GM21515 (cell line): Measurements from ENCODE around the gene RRBP1.

ENCODE experiments used
- ATAC-seq: cut with Tn5 transposase; IDR thresholded peaks from one replicate; pipeline ENCODE4 v1.9.1; 2021; ENCODE audit not compliant: unreplicated experiment

RRBP1 gene, protein sequence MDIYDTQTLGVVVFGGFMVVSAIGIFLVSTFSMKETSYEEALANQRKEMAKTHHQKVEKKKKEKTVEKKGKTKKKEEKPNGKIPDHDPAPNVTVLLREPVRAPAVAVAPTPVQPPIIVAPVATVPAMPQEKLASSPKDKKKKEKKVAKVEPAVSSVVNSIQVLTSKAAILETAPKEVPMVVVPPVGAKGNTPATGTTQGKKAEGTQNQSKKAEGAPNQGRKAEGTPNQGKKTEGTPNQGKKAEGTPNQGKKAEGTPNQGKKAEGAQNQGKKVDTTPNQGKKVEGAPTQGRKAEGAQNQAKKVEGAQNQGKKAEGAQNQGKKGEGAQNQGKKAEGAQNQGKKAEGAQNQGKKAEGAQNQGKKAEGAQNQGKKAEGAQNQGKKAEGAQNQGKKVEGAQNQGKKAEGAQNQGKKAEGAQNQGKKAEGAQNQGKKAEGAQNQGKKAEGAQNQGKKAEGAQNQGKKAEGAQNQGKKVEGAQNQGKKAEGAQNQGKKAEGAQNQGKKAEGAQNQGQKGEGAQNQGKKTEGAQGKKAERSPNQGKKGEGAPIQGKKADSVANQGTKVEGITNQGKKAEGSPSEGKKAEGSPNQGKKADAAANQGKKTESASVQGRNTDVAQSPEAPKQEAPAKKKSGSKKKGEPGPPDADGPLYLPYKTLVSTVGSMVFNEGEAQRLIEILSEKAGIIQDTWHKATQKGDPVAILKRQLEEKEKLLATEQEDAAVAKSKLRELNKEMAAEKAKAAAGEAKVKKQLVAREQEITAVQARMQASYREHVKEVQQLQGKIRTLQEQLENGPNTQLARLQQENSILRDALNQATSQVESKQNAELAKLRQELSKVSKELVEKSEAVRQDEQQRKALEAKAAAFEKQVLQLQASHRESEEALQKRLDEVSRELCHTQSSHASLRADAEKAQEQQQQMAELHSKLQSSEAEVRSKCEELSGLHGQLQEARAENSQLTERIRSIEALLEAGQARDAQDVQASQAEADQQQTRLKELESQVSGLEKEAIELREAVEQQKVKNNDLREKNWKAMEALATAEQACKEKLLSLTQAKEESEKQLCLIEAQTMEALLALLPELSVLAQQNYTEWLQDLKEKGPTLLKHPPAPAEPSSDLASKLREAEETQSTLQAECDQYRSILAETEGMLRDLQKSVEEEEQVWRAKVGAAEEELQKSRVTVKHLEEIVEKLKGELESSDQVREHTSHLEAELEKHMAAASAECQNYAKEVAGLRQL (N-terminal part only)

DNA sequence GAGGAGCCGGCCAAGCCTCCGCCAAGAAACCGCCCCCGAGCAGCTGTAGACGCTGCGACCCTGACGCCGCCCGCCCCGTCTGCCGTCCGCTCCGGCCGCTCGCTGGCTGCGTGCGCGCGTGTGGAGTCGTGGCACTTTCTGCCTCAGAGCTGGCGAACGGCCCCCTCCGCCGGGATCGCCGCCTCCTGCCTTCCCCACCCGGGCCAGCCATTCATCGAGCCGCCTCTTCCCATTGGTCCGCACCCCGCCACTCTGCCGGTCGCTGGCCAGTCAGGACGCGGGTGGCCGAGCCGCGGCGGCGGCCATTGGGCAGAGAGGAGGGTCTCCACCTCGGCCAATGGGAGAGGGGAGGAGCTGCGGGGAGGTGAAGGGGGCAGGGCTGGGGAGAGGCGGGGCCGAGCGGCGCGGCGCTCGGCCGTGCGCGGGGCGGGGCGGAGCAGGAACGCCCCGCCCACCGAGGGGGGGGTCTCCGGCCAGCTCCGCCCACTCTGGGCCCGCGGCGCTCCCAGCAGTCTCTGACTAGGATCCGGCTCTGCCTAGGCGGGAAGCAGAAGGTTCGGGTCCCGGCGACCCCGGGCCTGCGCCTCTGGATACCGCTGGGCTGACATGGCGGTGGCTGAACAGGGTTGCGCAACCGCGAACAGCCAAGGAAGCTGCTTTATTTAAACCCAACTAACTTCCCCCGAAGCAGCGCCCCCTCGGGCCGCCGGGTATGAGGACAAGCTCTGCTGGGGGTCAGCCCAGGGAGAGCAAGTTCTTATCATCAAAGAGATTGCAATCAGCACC, at the start of gene RRBP1:
TSS of gene RRBP1 (minus strand) at position 140 of the 786 bp plus-strand sequence. CDS start 21,735 bp downstream, outside the sequence.
- ATAC-seq = peak; percentile 87

DNA sequence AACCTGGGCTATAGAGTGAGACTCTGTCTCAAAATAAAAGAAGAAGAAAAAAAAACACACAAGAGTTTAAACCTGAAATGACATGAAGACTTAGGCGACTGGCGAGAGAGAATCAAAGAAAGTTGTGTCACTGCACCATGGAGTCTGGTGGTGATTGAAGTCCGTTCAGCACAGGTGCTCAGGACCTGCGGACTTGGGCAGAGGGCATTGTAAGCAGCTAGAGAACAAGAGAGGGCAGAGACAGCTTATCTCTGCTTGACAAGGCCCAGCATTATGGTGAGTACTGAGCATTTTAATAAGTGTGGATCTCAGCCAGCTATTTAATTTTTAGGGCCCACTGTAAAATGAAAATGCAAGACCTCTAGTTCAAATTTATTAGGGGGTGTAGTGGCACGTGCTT, 49.2 kb upstream of the RRBP1 start:
- ATAC-seq = no peak

DNA sequence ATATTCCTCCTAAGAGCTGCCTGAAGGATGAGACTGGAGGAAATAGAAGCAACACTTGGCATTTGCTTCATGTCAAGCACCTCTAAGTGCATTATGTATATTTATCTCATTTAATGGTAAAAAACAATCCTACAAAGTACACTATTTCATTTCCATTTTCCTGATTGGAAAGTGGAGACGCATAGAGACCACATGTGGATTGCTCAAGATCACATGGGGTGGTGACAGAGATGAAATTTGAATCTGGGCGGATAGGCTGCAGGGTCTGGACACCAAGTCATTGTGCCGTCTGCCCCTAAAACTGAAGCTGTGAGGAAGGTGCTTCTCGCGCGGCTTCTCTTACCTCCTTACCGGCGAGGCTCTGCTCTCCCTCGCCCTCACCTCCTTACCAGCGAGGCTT, 48.0 kb upstream of the RRBP1 start:
- ATAC-seq = no peak

DNA sequence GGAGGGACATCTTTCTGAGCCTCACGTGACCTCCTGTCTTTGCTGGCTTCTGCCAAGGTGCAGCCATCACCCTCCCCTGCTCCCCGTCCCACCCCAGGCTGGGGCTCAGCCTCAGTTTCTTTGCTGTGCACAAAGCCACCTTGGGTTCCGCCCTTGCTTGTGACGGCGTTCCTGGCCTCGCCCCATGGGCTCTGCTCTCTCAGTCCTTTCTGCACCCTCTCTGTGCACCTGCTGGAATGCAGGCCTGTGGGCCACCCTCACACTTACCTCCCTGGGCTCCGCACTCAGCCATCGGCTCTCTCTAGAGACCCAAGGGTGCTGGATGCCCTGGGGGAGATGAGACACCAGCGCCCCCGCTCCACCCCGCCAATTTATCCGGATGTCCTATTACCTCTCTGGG, 46.0 kb upstream of the RRBP1 start:
- no peak for ATAC-seq

DNA sequence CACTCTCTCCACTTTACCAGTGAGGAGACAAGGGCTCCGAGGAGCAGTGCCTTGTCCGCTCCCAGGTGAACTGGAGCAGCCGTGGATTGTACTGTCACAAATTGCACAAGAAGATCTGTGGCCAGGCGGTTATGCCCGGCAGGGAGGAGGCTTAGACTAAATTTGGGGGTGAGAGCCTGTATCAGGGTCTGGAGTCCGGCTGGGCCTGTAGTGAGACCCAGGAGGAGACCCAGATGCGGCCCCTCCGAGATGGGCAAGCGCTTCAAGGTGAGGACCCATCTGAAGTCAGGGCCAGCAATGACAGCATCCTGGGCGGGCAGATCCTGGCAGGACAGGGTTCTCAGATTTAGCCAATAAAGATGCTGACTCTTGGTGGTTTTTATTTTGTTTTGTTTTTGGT, 45.3 kb upstream of the RRBP1 start:
- ATAC-seq = no peak

DNA sequence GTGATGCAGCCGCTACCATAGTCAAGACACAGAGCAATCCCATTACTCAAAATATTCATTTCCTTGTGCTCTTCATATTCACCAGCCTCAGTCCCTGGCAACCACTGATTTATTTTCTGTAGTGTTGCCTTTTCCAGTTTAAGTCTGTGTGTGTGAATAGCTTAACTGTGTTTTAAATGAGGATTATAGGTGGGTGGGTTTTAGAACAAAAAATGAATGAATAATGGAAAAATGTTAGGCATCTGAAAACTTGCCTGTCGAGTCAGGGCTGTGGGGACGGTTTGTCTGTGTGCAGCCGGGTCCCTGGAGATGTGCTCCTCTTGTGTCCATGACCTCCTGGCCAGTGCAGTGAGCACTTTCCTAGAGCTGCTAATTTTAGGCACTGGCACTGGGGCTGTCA, 44.9 kb upstream of the RRBP1 start:
- ATAC-seq = no peak

DNA sequence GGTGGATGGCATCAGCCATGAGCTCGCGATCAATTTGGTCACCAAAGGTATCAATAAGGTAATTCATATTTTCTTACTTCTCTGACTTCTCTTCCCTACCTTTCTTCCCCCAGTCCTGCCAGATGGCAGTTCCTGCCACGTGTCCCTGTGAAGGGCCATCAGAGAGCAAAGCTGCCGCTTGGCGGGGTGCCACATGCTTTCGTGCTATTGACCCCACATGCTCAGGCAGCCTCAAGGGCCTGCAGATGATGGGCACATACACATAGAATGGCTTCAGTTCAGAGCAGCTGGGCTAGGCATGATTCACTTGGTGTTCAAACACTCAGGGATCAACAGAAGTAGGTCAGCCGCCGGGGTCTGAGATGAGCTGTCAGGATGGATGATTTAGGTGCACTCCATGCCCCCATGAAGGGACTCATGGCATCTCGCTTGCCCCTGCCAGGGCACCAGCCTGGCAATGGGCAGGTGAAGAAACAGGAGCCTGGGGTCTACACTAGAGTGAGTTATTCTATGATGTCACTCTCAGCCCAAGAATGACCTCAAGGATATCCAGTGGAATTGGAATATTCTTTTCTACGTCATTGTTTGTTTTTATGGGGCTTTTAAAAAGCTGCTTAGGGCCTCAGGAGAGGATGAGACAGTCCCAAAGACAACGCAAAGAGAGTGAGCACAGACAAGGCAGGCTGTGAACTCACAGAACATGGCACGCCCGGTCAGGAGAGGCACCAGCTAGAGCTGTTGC, 43.2 kb upstream of the RRBP1 start:
- ATAC-seq = no peak

DNA sequence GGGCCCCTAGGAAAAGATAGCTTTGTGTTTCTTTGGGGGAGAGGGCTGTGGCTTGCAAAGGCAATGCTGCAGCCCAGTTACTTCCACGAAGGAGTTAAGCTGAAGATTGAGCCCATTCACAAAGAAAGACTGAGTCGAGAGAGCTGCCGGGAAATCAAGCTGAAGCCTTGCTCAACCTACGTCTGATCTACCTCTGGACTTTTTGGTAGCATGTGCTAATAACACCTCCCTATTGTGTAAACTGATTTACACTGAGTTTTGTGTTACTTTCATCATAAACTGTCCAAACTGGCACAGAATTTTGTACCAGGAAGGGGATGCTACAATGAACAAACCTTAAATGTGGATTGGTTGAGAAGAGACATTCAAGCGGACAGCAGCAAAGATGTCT, 41.3 kb upstream of the RRBP1 start:
- ATAC-seq = no peak

DNA sequence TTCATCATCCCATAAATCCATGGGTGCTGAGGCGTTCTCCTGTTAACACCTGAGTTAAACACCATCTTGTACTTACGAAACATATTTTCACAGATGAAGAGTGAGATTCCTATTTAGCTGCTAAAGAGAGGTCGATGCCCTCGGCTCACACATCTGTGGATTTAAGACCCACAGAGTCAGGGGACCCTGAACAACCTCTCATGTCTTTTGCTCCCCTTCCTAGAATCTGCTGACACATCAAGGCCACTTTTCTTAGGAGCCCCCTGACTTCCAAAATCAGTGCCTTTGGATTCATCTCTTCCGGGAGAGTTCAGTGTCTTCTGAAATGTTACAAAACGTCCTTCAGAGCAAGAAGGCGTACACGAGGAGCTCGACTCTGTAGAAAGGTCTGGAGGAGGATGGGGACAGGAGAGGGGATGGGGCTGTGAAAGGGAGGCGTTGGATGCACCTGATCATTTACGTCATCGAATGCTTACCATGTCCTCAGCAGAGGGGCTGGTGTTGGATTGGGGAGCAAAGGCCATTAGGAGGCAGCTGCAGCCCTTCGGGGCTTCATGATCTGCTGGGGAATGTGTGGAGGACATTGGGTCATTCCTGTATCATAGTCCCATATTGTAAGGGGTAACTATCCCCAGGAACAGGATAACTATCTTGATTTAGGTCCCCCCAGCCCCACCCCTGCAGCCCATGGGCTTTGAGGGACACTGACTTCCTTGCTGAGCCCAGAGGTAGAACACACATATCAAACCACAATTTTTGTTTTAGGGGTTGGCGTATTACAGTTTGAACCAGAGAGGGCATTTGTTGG, 40.7 kb upstream of the RRBP1 start:
- ATAC-seq = no peak

DNA sequence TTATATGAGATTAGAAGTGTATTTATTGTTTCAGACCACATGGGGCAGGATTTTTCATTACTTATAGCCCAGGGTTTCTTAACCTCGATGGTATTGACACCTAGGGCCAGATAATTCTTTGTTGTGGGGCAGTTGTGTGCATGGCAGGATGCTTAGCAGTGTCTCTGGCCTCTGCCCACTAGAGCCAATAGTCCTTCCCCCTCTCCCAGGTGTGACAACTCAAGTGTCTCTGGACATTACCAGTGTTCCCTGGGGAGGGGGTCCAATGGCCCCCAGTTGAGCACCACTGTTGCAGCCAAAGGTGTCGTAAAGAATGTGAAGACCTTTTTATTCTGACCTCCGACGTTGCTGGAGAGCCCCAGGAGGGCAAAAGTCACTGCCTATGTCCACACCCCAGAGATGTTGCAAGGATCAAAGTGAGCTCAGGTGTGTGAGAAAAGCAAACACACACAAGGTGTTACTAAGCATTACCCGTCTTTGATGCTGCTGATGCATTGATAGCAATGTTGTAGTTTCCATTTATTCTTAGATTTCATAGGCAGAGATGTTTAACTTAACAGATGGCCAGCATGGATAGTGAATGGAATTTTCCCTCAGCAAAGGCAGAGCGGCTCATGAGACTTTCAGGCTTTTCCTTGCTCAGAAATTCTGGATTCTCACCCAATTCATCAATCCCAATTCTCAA, 39.9 kb upstream of the RRBP1 start:
- ATAC-seq = no peak

DNA sequence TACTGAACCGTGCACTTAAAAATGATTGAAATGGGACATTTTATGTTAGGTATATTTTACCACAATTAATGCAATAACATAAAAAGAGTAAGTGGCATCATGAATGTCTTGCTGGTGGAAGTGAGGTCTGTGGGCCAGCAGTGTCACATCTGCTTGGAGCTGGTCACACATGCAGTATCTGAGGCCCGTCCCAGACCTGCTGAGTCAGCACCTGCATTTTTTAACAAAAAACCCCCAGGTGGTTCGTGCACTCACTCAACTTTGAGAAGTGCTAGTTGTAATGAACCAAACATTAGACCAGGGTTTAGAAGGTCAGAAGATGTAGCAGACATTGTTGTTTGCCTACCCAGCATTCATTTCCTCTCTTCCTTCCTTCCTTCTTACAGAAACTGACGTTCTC, 38.7 kb upstream of the RRBP1 start:
- ATAC-seq = no peak

DNA sequence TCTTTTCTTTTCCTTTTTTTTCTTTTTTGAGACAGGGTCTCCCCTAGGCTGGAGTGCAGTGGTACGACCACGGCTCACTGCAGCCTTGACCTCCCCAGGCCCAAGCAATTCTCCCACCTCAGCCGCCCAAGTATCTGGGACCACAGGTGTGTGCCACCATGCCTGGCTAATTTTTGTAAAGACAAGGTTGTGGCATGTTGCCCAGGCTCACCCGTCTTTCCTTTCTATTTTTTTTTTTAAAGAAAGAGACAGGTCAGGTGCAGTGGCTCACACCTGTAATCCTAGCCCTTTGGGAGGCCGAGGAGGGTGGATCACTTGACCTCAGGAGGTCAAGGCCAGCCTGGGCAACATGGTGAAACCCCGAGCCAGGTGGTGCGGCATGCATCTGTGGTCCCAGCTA, 34.3 kb upstream of the RRBP1 start:
- ATAC-seq = no peak

DNA sequence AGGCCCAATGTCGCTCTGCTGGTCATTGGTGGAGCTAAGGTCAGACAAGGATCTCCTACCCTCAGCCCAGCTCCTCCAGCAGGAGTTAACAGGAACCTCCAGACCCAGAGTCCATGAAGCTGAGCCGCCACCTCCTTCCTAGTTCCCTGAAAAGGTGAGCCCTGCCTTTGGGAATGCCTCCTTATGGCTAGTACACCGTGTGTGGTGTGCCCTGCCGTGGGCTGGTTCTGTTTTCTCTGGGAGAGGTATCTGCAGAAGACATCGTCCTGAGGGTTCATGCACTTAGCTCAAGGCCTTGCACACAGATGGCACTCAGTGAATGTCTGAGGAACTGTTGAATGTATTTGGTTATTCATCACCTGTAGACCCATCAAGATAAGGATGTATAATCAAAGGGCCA, 33.0 kb upstream of the RRBP1 start:
- no peak for ATAC-seq

DNA sequence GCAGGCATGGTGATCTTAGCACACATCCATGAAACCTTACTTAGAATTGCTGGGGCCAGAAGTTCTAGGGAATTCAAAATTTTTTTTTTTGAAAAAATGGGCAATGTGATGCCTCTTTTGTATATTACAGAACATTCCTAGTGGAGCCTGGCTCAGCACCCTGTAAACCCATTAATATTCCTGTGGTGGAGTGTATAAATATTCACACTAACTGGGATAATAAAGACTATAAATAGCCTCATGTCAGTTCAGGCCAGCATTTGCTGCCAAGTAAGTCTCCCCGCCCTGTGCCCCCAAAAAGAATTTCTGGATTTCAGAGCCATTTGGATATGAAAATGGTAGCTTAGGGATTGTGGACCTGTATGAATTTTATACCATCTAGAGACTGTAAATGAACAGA, 32.6 kb upstream of the RRBP1 start:
- ATAC-seq = no peak

DNA sequence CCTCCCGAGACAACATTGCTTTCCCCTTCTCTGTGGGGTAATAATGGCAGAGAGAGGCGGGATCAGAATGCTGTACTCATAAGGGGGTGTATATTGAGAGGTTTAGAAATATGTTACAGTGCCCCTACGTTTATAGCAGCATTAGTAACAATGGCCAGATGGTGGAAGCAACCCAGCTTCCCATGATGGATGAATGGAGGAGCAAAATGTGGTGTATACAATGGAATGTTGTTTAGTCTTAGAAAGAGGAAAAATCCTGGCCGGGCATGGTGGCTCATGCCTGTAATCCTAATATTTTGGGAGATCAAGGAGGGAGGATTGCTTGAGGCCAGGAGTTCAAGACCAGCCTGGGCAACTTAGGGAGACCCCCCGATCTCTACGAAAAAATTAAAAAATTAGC, 30.7 kb upstream of the RRBP1 start:
- ATAC-seq = no peak

DNA sequence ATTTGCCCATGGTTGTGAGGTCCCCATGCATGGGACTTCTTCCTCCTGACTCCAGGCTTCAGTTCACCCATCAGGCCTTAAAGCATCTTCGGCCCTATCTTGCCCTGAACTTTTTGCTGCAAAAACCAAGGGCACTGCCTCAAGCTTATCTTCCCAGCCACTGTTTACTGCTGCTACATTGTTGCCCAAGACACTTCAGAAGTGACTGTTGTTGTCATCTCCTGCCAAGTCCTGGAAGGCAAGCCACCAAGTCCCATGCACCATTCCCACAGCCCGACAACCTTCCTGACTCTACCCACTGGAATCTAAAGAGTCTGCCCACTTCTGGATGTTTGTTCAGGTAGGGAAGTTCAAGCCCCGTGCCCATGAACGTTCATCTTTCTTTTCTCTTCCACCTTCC, 30.2 kb upstream of the RRBP1 start:
- ATAC-seq = no peak

DNA sequence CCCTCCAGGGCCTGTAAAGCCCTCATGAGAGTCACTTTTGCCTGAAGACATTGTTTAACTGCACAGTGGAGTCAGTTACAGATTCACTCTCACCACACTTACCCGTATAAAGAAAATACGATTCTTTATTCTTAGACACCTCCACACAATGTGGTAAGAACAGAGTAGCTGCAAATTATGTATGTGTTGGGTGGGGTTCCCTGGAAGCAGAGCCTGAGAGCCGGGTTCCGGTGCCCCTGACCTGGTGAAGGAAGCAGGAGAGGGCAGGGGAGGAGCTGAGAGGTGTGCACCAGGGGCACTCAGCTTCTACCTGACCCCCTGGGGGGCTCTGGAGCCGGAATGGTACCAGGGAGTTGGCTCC, 29.2 kb upstream of the RRBP1 start:
- ATAC-seq = no peak

DNA sequence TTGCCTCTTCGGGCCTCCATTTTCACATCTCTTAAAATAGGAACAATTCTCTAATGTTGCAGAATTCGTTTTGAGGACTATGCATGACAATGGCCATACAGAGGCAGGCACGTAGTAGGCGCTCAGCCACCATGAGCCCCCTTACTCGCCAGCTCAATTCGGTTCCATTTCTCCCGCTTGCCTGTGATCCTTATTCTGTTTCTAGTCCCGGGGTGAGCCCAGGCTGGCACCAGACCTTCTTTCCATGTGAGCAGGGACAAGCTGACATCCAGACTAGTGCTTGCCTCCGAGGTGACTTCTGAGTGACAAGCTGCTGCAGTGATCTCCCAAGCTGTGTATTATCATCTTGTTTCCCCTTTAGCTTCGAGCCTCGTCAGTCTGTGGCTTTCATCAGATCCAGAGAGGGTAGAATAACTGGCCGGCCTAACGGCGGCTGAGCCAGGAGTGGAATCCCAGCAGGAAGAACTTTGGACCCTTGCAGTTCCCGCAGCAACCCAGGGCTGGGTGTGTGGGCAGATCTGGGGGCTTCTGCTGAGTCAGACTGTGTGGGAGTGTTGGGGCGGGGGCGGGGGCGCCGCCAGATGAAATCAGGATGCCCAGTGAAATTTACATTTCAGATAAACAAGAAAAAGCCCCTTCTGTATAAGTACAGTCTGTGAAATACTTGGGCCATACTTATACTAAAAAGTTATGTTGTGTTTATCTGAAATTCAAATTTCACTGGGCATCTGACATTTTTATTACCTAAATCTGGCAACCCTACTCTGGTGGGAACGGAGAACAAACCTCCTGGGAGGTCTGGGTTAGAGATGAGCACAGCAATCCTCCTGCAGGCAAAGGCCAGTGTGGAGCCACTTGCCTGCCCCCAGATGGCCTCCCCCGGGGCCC, 28.6 kb upstream of the RRBP1 start:
- ATAC-seq = no peak
